ENCODE results near the gene MLXIP.

The MLXIP gene

DNA sequence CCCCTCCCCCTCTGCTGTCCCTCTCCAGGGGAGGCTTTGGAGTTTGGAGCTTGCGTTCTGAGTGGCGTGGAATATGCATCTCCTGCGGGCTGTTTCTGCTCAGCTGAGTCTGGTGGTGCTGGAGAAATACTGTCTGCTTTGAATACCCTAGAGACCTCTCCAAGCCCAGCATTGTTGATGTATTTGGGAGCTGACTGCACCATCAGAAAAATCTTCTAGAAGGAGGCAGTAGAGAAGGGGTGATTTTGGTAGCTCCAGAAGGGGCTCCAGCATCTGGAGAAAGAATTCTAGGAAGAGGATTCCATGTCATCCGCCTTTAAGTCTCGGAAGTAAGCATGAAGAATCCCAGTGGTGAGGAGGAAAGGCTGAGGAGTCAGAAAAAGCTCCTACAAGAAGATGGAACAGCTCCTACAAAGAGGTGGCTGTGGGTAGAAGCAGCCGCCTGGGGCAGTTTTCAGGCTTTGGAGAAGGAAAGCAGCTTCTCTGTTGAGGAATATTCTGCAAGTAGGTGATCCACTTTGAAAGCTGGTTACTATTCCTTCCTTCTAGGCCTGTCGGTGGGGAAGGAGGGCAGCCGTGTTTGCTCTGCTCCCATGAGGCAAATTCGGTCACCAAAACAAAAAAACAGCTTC lies 9.7 kb downstream of the MLXIP start:
- TF ChIP-seq TAF1 (IDR thresholded peaks at IDR 0.05; ENCODE audit: borderline replicate concordance, insufficient read depth, low read length) (no peak), FOXP2 (optimal IDR thresholded peaks at IDR 0.05; ENCODE audit: borderline replicate concordance, extremely low read depth, extremely low read length, insufficient read depth) (no peak), SIN3A (IDR thresholded peaks at IDR 0.05; ENCODE audit: borderline replicate concordance, insufficient read depth, low read length) (no peak), POLR2AphosphoS5 (IDR thresholded peaks at IDR 0.05; ENCODE audit: low read depth, low read length) (no peak)
- TF ChIP-seq, protein P1, sequence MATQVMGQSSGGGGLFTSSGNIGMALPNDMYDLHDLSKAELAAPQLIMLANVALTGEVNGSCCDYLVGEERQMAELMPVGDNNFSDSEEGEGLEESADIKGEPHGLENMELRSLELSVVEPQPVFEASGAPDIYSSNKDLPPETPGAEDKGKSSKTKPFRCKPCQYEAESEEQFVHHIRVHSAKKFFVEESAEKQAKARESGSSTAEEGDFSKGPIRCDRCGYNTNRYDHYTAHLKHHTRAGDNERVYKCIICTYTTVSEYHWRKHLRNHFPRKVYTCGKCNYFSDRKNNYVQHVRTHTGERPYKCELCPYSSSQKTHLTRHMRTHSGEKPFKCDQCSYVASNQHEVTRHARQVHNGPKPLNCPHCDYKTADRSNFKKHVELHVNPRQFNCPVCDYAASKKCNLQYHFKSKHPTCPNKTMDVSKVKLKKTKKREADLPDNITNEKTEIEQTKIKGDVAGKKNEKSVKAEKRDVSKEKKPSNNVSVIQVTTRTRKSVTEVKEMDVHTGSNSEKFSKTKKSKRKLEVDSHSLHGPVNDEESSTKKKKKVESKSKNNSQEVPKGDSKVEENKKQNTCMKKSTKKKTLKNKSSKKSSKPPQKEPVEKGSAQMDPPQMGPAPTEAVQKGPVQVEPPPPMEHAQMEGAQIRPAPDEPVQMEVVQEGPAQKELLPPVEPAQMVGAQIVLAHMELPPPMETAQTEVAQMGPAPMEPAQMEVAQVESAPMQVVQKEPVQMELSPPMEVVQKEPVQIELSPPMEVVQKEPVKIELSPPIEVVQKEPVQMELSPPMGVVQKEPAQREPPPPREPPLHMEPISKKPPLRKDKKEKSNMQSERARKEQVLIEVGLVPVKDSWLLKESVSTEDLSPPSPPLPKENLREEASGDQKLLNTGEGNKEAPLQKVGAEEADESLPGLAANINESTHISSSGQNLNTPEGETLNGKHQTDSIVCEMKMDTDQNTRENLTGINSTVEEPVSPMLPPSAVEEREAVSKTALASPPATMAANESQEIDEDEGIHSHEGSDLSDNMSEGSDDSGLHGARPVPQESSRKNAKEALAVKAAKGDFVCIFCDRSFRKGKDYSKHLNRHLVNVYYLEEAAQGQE (IDR thresholded peaks at IDR 0.05; ENCODE audit: insufficient read depth in 1 of 2, low read depth in 2 of 2, low read length in 2 of 2), result no peak

- TF ChIP-seq, protein P1 (IDR thresholded peaks at IDR 0.05; ENCODE audit: insufficient read depth in 1 of 2, low read depth in 2 of 2, low read length in 2 of 2), result no peak
- TF ChIP-seq TAF1 (IDR thresholded peaks at IDR 0.05; ENCODE audit: borderline replicate concordance, insufficient read depth, low read length) (no peak), POLR2AphosphoS5 (IDR thresholded peaks at IDR 0.05; ENCODE audit: low read depth, low read length) (no peak), SIN3A (IDR thresholded peaks at IDR 0.05; ENCODE audit: borderline replicate concordance, insufficient read depth, low read length) (no peak), FOXP2 (optimal IDR thresholded peaks at IDR 0.05; ENCODE audit: borderline replicate concordance, extremely low read depth, extremely low read length, insufficient read depth) (no peak)
These were observed 10.5 kb downstream of the MLXIP start for GRCh38 chr12:122089077-122089476.

DNA sequence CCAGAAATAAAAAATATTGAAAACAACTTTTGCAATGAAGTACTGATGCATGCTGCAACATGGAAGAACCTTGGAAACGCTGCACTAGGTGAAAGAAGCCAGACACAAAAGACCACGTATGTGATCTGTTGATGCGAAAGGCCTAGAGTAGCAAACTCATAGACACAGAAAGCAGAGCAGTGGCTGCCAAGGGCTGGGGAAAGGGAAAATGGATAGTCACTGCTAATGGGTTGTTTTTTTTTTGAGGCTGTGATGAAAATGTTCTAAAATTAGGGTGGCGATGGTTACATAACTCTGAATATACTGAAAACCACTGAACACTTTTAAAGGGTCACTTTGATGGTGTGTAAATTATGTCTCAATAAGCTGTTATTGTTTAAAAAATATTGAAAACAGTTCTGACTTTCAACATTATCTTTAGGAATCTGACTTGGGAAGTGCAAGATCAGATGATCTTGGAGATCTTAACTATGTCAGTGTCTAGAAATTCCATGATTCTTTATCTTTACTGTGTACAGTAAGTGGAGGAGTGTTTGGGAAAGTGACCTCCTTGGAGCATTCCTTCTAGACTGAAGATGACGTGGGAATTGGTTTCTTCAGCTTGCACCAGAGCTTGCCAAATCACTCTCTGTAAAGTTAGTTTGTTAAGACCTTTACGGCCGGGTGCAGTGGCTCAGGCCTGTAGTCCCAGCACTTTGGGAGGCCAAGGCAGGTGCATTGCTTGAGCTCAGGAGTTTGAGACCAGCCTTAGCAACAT lies 12.4 kb downstream of the MLXIP start:
- no peak for TF ChIP-seq SIN3A (IDR thresholded peaks at IDR 0.05; ENCODE audit: borderline replicate concordance, insufficient read depth, low read length)
- TF ChIP-seq, protein P1 (IDR thresholded peaks at IDR 0.05; ENCODE audit: insufficient read depth in 1 of 2, low read depth in 2 of 2, low read length in 2 of 2), result no peak
- TF ChIP-seq FOXP2 (optimal IDR thresholded peaks at IDR 0.05; ENCODE audit: borderline replicate concordance, extremely low read depth, extremely low read length, insufficient read depth), result no peak
- no peak for TF ChIP-seq TAF1 (IDR thresholded peaks at IDR 0.05; ENCODE audit: borderline replicate concordance, insufficient read depth, low read length)
- no peak for TF ChIP-seq POLR2AphosphoS5 (IDR thresholded peaks at IDR 0.05; ENCODE audit: low read depth, low read length)

- TF ChIP-seq SIN3A (IDR thresholded peaks at IDR 0.05; ENCODE audit: borderline replicate concordance, insufficient read depth, low read length), result no peak
- TF ChIP-seq, protein P1 (IDR thresholded peaks at IDR 0.05; ENCODE audit: insufficient read depth in 1 of 2, low read depth in 2 of 2, low read length in 2 of 2), result no peak
- no peak for TF ChIP-seq TAF1 (IDR thresholded peaks at IDR 0.05; ENCODE audit: borderline replicate concordance, insufficient read depth, low read length)
- TF ChIP-seq POLR2AphosphoS5 (IDR thresholded peaks at IDR 0.05; ENCODE audit: low read depth, low read length), result no peak
- no peak for TF ChIP-seq FOXP2 (optimal IDR thresholded peaks at IDR 0.05; ENCODE audit: borderline replicate concordance, extremely low read depth, extremely low read length, insufficient read depth)
These were observed 14.7 kb downstream of the MLXIP start for GRCh38 chr12:122093098-122093883.

Measured in PFSK-1 (cell line).